ENCODE data around the gene SPON2.

- TF ChIP-seq POLR2A (IDR thresholded peaks at IDR 0.05) (no peak), CTCF (IDR thresholded peaks at IDR 0.05) (no peak)
These were observed 11.8 kb upstream of the SPON2 start for GRCh38 chr4:1183985-1184773.

Measured in testis (tissue), 2 donors.